GM12891 (cell line): Measurements from ENCODE around the gene PLA2G2A.

Experiments used
- PAX5 ChIP-seq: IDR thresholded peaks from 2 replicates; pipeline ENCODE4 v1.6.1; 2011; ENCODE audit warnings: low read length, moderate library complexity, mild to moderate bottlenecking; ENCODE audit not compliant: insufficient read depth, severe bottlenecking
- POLR2A ChIP-seq: IDR thresholded peaks from 2 replicates; pipeline ENCODE4 v1.6.1; 2011; ENCODE audit warnings: low read depth, low read length, control low read depth
- POLR2AphosphoS5 ChIP-seq: IDR thresholded peaks from 2 replicates; pipeline ENCODE4 v1.6.1; 2011; ENCODE audit warnings: low read depth, low read length, control low read depth
- SPI1 ChIP-seq: IDR thresholded peaks from 2 replicates; pipeline ENCODE4 v1.6.1; 2011; ENCODE audit warnings: low read depth, low read length, control low read depth
- TAF1 ChIP-seq: IDR thresholded peaks from 2 replicates; pipeline ENCODE4 v1.6.1; 2011; ENCODE audit warnings: low read depth, low read length, control low read depth

- TF ChIP-seq POLR2AphosphoS5, result no peak
- TF ChIP-seq POLR2A, result no peak
- TF ChIP-seq PAX5, result no peak
- TF ChIP-seq SPI1, result no peak
- no peak for TF ChIP-seq TAF1
Measured at GRCh38 chr1:19940486-19941205, 38.8 kb downstream of the PLA2G2A start.
